ENCODE measurements around the gene FOXE3. TPM values are rescaled to one million over a fixed set of nuclear protein-coding genes. Genes with fewer than 3 reads are reported as not detected.
A peak's percentile ranks its signal among the peaks of the same experiment; 100 is the strongest.

FOXE3 gene
- total and polyA plus RNA-seq, 9 of the 15 experiments (the other 6 are each of a cell fraction or from before 2014, with no cell fraction given), result not detected

- TF ChIP-seq HMGXB4 (CRISPR knock-in tag; IDR thresholded peaks at IDR 0.05) (peak; percentile 54), KLF16 (IDR thresholded peaks at IDR 0.05) (peak; percentile 57; the same call in 1 of the 2 replicates), EGR1 (conservative IDR thresholded peaks at IDR 0.05) (peak; percentile 82), ATF6 (CRISPR knock-in tag; IDR thresholded peaks at IDR 0.05) (no peak), AFF4 (CRISPR knock-in tag; IDR thresholded peaks at IDR 0.05) (no peak), KLF10 (CRISPR knock-in tag; IDR thresholded peaks at IDR 0.05) (no peak), ZNF445 (CRISPR knock-in tag; IDR thresholded peaks at IDR 0.05; ENCODE audit: low read depth) (no peak), MAZ (CRISPR knock-in tag; conservative IDR thresholded peaks at IDR 0.05 in 1 of 2, IDR thresholded peaks at IDR 0.05 in 1 of 2) (peak in 1 of 2 experiments; percentile 43; a peak in 1 of 4 replicates), RCOR1 (IDR thresholded peaks at IDR 0.05; ENCODE audit: borderline replicate concordance in 1 of 2, low read depth in 2 of 2, low read length in 2 of 2) (peak in 1 of 2 experiments; percentile 78; a peak in 2 of 4 replicates), ZNF561 (CRISPR knock-in tag; conservative IDR thresholded peaks at IDR 0.05) (no peak), TRIM24 (IDR thresholded peaks at IDR 0.05) (peak in 1 of 2 experiments; percentile 24; a peak in 1 of 4 replicates), MTA3 (IDR thresholded peaks at IDR 0.05; ENCODE audit: borderline replicate concordance) (peak; percentile 76; the same call in 1 of the 2 replicates), MAX (CRISPR knock-in tag; IDR thresholded peaks at IDR 0.05) (peak; percentile 76), ZNF280B (CRISPR knock-in tag; IDR thresholded peaks at IDR 0.05) (no peak), CXXC5 (CRISPR knock-in tag; IDR thresholded peaks at IDR 0.05) (peak; percentile 37), NONO (IDR thresholded peaks at IDR 0.05; ENCODE audit: low read depth in 2 of 2, low read length in 1 of 2) (0 out of 4 replicates have a peak, but pooled peaks of 1 of the 2 experiments have one; percentile 11), TBL1XR1 (IDR thresholded peaks at IDR 0.05; ENCODE audit: low read length in 2 of 2) (peak in 1 of 2 experiments; percentile 65; a peak in 2 of 4 replicates)
Measured at GRCh38 chr1:47436304-47436978, 20.4 kb downstream of the FOXE3 start (continued).

Measured in K562 (cell line).